Activated B cell treated with CpG ODN at 0.5 μM for 24 hours (primary cell): ENCODE results near the gene FXYD7. TPM values are rescaled to one million over a fixed set of nuclear protein-coding genes. Genes with fewer than 3 reads are reported as not detected.

Experiments
- ATAC-seq: fragments of 200-7000 bp; cut with Tn5 transposase; one replicate; pipeline ENCODE4 v1.10.0; 2021; ENCODE audit warnings: low read depth, mild to moderate bottlenecking, moderate library complexity
- CTCF ChIA-PET: fragments of 350-600 bp; sonication (Branson Sonifier 250); formaldehyde crosslinking; loops from one replicate; lab custom pipeline; 2021; ENCODE audit warnings: antibody characterized with exemption; lab: Charles Lee
- POLR2A ChIA-PET: fragments of 350-600 bp; sonication (Branson Sonifier 250); formaldehyde crosslinking; loops from one replicate; lab custom pipeline; 2021; ENCODE audit warnings: antibody characterized with exemption; lab: Charles Lee
- DNase-seq: peaks from one replicate; pipeline ENCODE4 v3.0.0; 2022
- H3K27ac Mint-ChIP-seq: one replicate; pipeline ENCODE4 v1.8.0; 2020; ENCODE audit warnings: mixed read lengths
- H3K27me3 Mint-ChIP-seq: one replicate; pipeline ENCODE4 v1.8.0; 2021; ENCODE audit warnings: mixed read lengths
- H3K36me3 Mint-ChIP-seq: one replicate; pipeline ENCODE4 v1.8.0; 2021; ENCODE audit warnings: low read depth, mixed read lengths
- H3K4me1 Mint-ChIP-seq: one replicate; pipeline ENCODE4 v1.8.0; 2021; ENCODE audit warnings: mixed read lengths
- H3K4me3 Mint-ChIP-seq: one replicate; pipeline ENCODE4 v1.8.0; 2020; ENCODE audit warnings: mild to moderate bottlenecking, mixed read lengths
- H3K9me3 Mint-ChIP-seq: one replicate; pipeline ENCODE4 v1.8.0; 2020; ENCODE audit warnings: mixed read lengths
- CTCF ChIP-seq: fragments of 200-600 bp; IDR thresholded peaks from one replicate; pipeline ENCODE4 v1.8.0; 2022; ENCODE audit warnings: antibody characterized with exemption, mild to moderate bottlenecking
- intact Hi-C: fragments of 100-400 bp; cut with micrococcal nuclease; formaldehyde crosslinking; loops from one replicate; pipeline ENCODE4 v1.15.1; 2024
- total RNA-seq: library from RNA; stranded (reverse); gene quantifications from 2 replicates; pipeline ENCODE4 v1.2.3, GENCODE V29; 2022

Gene FXYD7
- total RNA-seq, 1 donor from 2014 or later: 3.0 TPM

GRCh38 chr19:35167251-35168119 lies 24.4 kb downstream of the FXYD7 start:
- peak overlapping the region; percentile 12 for H3K4me3 Mint-ChIP-seq
- no peak for TF ChIP-seq CTCF
- peaks cover 6% of the 10 kb centered on the region for H3K9me3 Mint-ChIP-seq
- H3K36me3 Mint-ChIP-seq: peaks cover 81% of the 10 kb centered on the region
- ChIA-PET POLR2A (interaction anchor here (0.6 to 2.1 kb wide), 5 partner anchors 13 to 46 kb away, joined by 3 to 18 read pairs (median 4); partner anchors contain the start of gene FXYD5), CTCF (interaction anchor here (0.9 kb wide), 1 partner anchor 68 kb away, joined by 4 read pairs; no protein-coding TSS in a partner anchor)
- peaks cover 34% of the 10 kb centered on the region for H3K4me1 Mint-ChIP-seq
- peak overlapping the region; percentile 88 for H3K27ac Mint-ChIP-seq
- intact Hi-C loops: no loop called here
- DNase-seq (no peak), ATAC-seq (peak; percentile 31)
- H3K27me3 Mint-ChIP-seq: no peaks in the 10 kb centered on the region

GRCh38 chr19:35168196-35168595 lies 25.1 kb downstream of the FXYD7 start:
- ChIA-PET POLR2A (interaction anchor here (0.7 to 1.2 kb wide), 3 partner anchors 38 to 169 kb away, joined by 4 to 7 read pairs (median 4); no protein-coding TSS in a partner anchor), CTCF (interaction anchor here (0.9 kb wide), 1 partner anchor 67 kb away, joined by 4 read pairs; no protein-coding TSS in a partner anchor)
- Mint-ChIP-seq H3K36me3 (peaks cover 74% of the 10 kb centered on the region), H3K4me3 (no peak overlapping the region), H3K9me3 (peaks cover 6% of the 10 kb centered on the region), H3K4me1 (peaks cover 34% of the 10 kb centered on the region), H3K27me3 (no peaks in the 10 kb centered on the region), H3K27ac (peak overlapping the region; percentile 88)
- intact Hi-C loops: no loop called here
- ATAC-seq (no peak), DNase-seq (no peak)
- no peak for TF ChIP-seq CTCF

GRCh38 chr19:35169221-35169995 lies 26.4 kb downstream of the FXYD7 start:
- POLR2A ChIA-PET: no interaction called here
- no peak for TF ChIP-seq CTCF
- no peak for ATAC-seq
- DNase-seq: no peak
- H3K4me3 Mint-ChIP-seq: no peak overlapping the region
- peaks cover 32% of the 10 kb centered on the region for H3K4me1 Mint-ChIP-seq
- intact Hi-C loops: no loop called here
- H3K9me3 Mint-ChIP-seq: peaks cover 6% of the 10 kb centered on the region
- H3K27ac Mint-ChIP-seq: peak overlapping the region; percentile 16
- H3K27me3 Mint-ChIP-seq: no peaks in the 10 kb centered on the region
- H3K36me3 Mint-ChIP-seq: peaks cover 64% of the 10 kb centered on the region
- CTCF ChIA-PET: no interaction called here

GRCh38 chr19:35170359-35171061 lies 27.5 kb downstream of the FXYD7 start:
- Mint-ChIP-seq H3K9me3 (peaks cover 6% of the 10 kb centered on the region), H3K27ac (peak overlapping the region; percentile 35), H3K27me3 (no peaks in the 10 kb centered on the region), H3K36me3 (peaks cover 53% of the 10 kb centered on the region), H3K4me3 (no peak overlapping the region), H3K4me1 (peaks cover 30% of the 10 kb centered on the region)
- ATAC-seq: no peak
- ChIA-PET POLR2A (no interaction called here), CTCF (no interaction called here)
- no peak for DNase-seq
- no peak for TF ChIP-seq CTCF
- intact Hi-C loops: loop anchor here (2.0 to 5.0 kb wide), 2 partner anchors 16 to 37 kb away; partner anchors contain the start of gene FXYD5
